Right atrium auricular region (tissue), 2 donors: Measurements from ENCODE around the gene TIMM13. TPM values are rescaled to one million over a fixed set of nuclear protein-coding genes. Genes with fewer than 3 reads are reported as not detected.
A peak's percentile ranks its signal among the peaks of the same experiment; 100 is the strongest.
"Not testable (repeated sequence)": the region's sequence is repeated elsewhere in the genome, so short reads cannot be mapped to it uniquely, and the experiment has no call there.

Source experiments
- DNase-seq: peaks from one replicate; pipeline ENCODE4 v3.0.0-alpha.2; 2019; ENCODE audit warnings: low spot score
- H3K27ac ChIP-seq, 2 donors: fragments of 200-600 bp; sonication (generic); 1 replicate in 1 of 2; 2 replicates in 1 of 2; pipeline ENCODE4 v1.5.1; 2016 to 2019
- H3K27me3 ChIP-seq, 2 donors: fragments of 200-600 bp; sonication (generic); one replicate each; pipeline versions ENCODE4 v1.5.1 to v1.6.0; 2017 to 2019
- H3K36me3 ChIP-seq: fragments of 200-600 bp; sonication (generic); one replicate; pipeline ENCODE4 v1.5.1; 2016
- H3K4me1 ChIP-seq, 2 donors: fragments of 200-600 bp; sonication (generic); one replicate each; pipeline versions ENCODE4 v1.5.1 to v1.6.0; 2017 to 2019
- H3K4me3 ChIP-seq, 2 donors: fragments of 200-600 bp; sonication (generic); 1 replicate in 1 of 2; 2 replicates in 1 of 2; pipeline ENCODE4 v1.5.1; 2017 to 2019; ENCODE audit warnings: mild to moderate bottlenecking in 1 of 2, moderate library complexity in 1 of 2
- H3K9me3 ChIP-seq, 2 donors: fragments of 200-600 bp; sonication (generic); one replicate each; pipeline ENCODE4 v1.5.1; 2019
- total RNA-seq, 2 donors: library from RNA; depleted of rRNA; stranded (reverse); fragments of >200 nt; gene quantifications; one replicate each; pipeline ENCODE4 v1.1.0, GENCODE V29; 2016
- TF ChIP-seq, protein P1 (sequence below), 2 donors: fragments of 200-600 bp; sonication (generic); IDR thresholded peaks; one replicate each; pipeline ENCODE4 v1.5.1; 2019; ENCODE audit warnings: antibody characterized with exemption in 2 of 2

TIMM13 gene
- total RNA-seq, 2 donors from 2014 or later, result 37.1 to 37.2 TPM

DNA sequence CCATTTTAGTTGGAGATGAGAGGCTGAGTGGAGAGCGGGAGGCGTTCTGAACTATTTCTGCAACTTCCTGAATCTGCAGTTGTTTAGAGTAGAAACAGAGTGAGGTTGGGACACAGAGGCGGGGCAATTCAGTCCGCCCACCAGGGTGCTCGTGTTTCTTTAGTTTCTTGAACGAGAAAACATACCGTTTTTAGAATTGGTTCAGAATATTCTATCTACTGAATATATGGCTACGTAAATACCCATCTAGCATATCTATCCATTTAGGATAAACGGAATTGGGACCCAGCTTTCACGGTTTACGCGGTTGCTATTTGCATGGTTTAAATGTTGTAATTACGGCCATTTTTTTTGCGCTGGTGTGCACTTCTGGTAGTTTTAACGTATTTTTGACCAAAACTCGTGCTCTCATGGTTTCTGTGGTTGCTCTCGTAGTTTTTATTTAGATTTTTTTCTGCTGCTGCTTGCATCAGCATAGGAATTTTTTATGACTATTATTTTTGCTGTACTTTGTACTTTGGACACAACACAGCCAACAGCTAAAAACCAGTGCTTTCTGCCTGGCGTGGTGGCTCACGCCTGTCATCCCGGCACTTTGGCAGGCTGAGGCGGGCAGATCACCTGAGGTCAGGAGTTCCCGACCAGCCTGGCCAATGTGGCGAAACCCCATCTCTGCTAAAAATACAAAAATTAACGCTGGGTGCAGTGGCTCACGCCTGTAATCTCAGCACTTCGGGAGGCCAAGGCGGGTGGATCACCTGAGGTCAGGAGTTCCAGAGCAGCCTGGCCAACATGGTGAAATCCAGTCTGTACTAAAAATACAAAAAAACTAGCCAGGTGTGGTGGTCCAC lies 32.7 kb downstream of the TIMM13 start:
- DNase-seq, result no peak
- no peak overlapping the region for H3K4me3 ChIP-seq
- TF ChIP-seq, protein P1, sequence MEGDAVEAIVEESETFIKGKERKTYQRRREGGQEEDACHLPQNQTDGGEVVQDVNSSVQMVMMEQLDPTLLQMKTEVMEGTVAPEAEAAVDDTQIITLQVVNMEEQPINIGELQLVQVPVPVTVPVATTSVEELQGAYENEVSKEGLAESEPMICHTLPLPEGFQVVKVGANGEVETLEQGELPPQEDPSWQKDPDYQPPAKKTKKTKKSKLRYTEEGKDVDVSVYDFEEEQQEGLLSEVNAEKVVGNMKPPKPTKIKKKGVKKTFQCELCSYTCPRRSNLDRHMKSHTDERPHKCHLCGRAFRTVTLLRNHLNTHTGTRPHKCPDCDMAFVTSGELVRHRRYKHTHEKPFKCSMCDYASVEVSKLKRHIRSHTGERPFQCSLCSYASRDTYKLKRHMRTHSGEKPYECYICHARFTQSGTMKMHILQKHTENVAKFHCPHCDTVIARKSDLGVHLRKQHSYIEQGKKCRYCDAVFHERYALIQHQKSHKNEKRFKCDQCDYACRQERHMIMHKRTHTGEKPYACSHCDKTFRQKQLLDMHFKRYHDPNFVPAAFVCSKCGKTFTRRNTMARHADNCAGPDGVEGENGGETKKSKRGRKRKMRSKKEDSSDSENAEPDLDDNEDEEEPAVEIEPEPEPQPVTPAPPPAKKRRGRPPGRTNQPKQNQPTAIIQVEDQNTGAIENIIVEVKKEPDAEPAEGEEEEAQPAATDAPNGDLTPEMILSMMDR (IDR thresholded peaks at IDR 0.05), result no peak
- no peaks in the 10 kb centered on the region for H3K27me3 ChIP-seq
- no peaks in the 10 kb centered on the region for H3K4me1 ChIP-seq
- H3K36me3 ChIP-seq, result no peaks in the 10 kb centered on the region
- H3K27ac ChIP-seq, result no peak overlapping the region
- H3K9me3 ChIP-seq, result no peaks in the 10 kb centered on the region

DNA sequence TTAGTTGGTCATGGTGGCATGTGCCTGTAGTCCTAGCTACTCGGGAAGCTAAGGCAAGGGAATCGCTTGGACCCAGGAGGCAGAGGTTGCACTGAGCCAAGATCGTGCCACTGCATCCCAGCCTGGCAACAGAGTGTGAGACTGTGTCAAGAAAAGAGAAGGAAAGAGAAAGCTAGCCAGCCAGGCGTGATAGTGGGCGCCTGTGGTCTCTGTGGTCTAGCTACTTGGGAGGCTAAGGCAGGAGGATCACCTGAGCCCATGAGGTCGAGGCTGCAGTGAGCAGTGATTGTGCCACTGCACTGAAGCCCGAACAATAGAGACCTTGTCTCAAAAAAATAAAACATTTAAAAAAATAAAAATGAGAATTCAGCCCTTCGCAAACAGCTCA lies 33.3 kb downstream of the TIMM13 start:
- Histone ChIP-seq H3K4me1 (no peaks in the 10 kb centered on the region), H3K9me3 (no peaks in the 10 kb centered on the region), H3K27ac (no peak overlapping the region), H3K4me3 (no peak overlapping the region), H3K27me3 (no peaks in the 10 kb centered on the region), H3K36me3 (no peaks in the 10 kb centered on the region)
- DNase-seq, result no peak
- TF ChIP-seq, protein P1 (IDR thresholded peaks at IDR 0.05), result no peak

DNA sequence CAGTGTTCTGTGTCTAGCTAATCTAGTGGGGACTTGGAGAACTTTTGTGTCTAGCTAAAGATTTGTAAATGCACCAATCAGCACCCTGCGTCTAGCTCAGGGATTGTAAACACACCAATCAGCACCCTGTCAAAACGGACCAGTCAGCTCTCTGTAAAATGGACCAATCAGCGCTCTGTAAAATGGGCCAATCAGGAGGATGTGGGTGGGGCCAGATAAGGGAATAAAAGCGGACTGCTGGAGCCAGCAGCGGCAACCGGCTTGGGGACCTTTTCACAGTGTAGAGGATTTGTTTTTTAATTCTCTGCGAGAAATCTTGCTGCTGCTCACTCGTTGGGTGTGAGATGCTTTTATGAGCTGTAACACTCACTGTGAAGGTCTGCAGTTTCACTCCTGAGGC lies 34.5 kb downstream of the TIMM13 start:
- not testable (repeated sequence) for DNase-seq, H3K36me3 ChIP-seq, H3K27me3 ChIP-seq, H3K4me1 ChIP-seq, H3K4me3 ChIP-seq, H3K27ac ChIP-seq, H3K9me3 ChIP-seq

DNA sequence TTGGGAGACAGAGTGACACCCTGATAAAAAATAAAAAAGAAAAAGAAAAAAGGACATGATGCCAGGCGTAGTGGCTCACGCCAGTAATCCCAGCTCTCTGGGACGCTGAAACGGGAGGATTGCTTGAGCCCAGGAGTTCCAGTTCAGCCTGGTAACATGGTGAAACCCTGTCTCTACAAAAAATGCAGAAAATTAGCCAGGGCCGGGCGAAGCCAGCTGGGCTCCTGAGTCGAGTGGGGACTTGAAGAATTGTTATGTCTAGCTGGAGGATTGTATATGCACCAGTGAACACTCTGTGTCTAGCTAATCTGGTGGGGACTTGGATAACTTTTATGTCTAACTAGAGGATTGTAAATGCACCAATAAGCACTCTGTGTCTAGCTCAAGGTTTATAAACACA lies 35.0 kb downstream of the TIMM13 start:
- Histone ChIP-seq H3K27me3 (no peaks in the 10 kb centered on the region), H3K4me3 (no peak overlapping the region), H3K36me3 (no peaks in the 10 kb centered on the region), H3K27ac (no peak overlapping the region), H3K9me3 (no peaks in the 10 kb centered on the region), H3K4me1 (no peaks in the 10 kb centered on the region)
- no peak for DNase-seq
- TF ChIP-seq, protein P1 (IDR thresholded peaks at IDR 0.05), result no peak

DNA sequence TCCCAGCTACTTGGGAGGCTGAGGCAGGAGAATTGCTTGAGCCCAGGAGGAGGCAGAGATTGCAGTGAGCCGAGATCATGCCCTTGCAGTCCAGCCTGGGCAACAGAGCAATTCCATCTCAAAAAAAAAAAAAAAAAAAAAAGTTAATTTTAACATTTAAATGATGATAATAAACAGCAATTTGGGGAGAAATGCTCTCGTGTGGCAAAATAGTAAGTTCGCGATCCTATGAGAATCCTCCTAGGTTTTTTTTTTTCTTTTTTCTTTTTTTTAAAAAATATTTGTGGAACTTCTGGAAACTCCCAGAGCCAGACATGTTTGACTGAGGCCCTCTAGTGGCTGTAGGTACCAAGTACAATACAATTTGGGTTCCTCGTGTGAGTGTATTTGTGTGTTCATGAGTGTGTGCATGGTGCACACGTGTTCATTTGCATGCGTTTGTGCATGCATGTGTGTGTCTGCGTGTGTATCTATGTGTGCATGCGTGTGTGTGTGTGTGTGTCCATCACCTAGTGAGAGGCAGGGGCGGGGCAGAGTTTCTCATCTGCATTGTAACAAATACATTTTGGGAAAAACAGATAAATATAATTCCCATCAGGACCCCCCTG lies 36.2 kb downstream of the TIMM13 start:
- Histone ChIP-seq H3K4me3 (no peak overlapping the region), H3K27ac (no peak overlapping the region), H3K9me3 (no peaks in the 10 kb centered on the region), H3K4me1 (no peaks in the 10 kb centered on the region), H3K36me3 (no peaks in the 10 kb centered on the region), H3K27me3 (no peaks in the 10 kb centered on the region)
- TF ChIP-seq, protein P1 (IDR thresholded peaks at IDR 0.05), result peak; percentile 74 to 79
- no peak for DNase-seq

DNA sequence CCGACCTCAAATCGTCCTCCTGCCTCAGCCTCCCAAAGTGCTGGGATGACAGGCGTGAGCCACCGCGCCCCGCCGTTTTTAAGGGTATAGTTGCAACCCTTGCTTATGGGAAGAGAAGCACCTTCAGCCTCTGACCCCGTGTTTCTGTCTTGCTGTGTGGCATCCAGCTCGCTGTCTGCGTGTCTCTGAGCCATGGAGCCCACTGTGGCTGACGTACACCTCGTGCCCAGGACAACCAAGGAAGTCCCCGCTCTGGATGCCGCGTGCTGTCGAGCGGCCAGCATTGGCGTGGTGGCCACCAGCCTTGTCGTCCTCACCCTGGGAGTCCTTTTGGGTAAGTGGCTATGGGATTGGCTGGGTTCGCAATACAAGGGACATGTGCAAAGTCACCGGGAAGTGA lies 37.8 kb downstream of the TIMM13 start:
- TF ChIP-seq, protein P1 (IDR thresholded peaks at IDR 0.05), result no peak
- Histone ChIP-seq H3K27ac (no peak overlapping the region), H3K4me1 (no peaks in the 10 kb centered on the region), H3K4me3 (no peak overlapping the region), H3K36me3 (no peaks in the 10 kb centered on the region), H3K27me3 (no peaks in the 10 kb centered on the region), H3K9me3 (no peaks in the 10 kb centered on the region)
- no peak for DNase-seq
